Activated CD8-positive, alpha-beta memory T cell treated with anti-CD3 and anti-CD28 coated beads, Interleukin-2, amount 50 U/mL, for 4 hours (primary cell): ENCODE data around the gene GFOD1.
"Not testable (repeated sequence)": the region's sequence is repeated elsewhere in the genome, so short reads cannot be mapped to it uniquely, and the experiment has no call there.

Experiments used
- DNase-seq: peaks from one replicate; pipeline ENCODE4 v3.0.0-alpha.2; 2020

GFOD1 gene

DNA sequence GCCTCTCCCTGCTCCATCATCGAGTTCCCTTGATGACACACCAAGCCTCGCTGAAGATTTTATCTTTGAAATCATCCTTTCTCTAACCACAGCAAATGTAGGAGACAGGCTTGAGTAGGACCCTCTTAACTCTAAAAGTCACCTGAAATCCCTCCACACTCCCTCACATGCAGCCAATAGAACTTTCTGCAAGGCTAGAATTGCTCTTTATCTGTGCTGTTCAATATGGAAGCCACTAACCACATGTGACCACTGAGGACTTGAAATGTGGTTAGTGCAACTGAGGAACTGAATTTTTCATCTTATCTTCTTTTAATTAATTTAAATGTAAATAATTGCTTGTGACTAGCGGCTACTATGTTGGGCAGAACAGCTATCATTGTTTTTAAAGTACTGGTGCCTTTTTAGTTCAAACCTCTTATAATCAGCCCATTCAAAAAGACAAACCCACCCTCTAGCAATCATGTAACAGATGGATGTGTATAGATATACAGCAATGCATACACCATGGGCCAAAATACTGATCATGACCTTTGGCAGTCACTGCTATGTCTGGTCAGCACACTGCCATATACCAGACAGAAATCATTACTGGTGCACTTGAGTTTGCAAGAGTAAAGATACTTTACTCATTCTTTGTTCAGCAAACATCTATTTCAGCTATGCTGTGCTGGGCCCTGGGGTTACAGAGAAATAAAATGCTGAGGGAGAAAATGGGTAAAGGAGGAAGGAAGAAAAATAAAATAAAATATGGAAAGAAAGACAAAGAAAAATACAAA, 50.0 kb downstream of the GFOD1 start:
- no peak for DNase-seq

DNA sequence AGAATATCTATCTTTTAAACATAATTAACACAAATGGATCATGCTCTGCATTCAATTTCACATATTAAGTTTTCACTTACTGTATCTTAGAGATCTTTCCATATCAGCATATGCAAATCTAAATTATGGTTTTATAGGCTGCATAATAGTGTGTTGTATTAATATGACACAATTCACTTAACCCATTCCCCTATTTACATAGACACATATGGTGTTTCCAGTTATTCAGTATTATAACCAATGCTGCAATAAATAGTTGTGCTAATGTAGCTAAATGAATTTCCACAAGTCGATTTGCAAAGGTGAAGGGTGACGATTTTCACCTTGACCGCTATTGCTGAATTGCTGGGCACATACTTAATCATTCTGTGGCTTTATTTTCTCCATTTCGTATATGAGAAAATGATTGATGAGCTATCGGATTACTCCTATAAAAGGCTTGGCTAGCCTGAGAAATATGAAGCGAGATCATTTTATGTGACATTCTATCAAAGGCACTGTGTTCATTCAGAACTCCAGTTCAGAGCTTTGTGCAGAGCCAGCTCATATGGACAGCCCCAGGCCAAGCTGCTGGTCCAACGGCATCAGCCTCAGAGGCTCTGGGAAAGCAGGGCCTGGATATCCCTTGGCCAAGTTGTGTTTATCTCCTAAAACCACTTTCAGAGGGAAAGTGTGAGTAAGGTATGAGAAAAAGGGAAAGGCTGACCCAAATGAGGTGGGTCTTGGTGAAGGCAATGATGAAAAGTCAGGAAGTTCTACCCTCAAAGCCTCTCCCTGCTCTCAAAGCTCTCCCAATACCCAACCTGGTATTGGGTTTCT, 50.8 kb downstream of the GFOD1 start:
- DNase-seq = no peak

DNA sequence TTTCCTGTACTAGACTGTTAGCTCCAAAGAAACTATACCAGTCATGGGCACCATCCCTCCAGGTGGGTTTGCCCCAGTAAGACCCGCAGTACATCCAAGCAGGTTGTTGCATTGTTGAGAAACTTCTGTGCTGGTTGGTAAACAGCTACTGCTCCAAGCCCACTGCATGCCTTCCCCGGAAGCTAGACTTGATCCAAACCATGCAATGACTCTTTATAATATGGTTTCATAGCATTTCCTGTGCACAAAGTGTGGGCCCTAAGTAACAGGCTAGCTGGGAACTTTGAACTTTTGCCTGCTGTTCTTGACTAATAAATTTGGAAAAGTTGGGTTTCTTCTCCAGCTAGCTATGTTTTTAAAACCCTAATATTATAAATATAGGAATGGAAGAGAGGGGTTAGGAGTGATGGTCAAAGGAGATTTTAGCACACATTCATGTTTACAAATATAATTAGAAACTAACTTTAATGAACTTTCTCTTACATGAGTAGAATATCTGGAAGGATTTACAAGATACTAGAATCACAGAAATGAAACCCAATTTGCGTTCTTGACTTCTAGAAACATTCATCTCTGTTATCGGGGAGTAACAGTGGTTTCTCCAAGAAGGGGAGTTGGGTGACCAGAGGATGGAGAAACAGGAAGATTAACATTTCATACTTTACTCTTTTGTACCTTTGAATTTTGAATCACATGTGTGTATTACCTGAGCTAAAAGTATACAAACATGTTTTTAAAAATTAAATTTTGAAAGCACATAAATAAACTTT, 51.7 kb downstream of the GFOD1 start:
- no peak for DNase-seq

DNA sequence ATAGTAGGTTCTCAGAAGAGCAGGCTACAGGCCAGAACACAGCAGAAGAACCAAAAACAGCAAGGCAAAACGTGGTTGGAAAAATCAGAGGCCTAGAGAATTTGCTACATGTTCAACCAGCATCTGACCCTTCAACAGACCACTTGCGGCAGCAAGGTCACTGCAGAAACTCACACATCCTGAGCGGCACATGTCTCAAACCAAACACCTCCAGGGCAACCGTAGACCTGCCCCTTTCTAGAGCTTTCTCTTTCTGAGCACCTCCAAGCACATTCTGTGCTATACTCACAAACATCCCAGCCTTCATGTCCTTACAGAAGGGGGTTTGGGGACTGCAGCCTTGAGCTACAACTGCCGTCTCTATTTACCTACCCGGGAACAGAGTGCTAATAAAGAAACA, 52.6 kb downstream of the GFOD1 start:
- DNase-seq = no peak

DNA sequence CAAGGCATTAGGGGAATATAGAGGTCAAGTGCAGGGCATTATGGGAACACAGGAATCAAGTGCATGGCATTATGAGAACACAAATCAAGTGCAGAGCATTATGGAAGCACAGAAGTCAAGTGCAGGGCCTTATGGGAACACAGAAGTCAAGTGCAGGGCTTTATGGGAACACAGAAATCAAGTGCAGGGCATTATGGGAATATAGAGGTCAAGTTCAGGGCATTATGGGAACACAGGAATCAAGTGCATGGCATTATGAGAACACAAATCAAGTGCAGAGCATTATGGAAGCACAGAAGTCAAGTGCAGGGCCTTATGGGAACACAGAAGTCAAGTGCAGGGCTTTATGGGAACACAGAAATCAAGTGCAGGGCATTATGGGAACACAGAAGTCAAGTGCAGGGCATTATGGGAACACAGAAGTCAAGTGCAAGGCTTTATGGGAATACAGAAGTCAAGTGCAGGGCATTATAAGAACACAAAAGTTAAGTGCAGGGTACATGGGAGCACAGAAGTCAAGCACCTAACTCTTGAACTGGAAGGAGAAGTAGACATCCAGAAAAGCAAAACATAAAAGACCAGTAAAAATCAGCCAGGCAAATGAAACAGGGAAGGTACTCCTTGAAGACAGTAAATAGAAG, 53.1 kb downstream of the GFOD1 start:
- not testable (repeated sequence) for DNase-seq

DNA sequence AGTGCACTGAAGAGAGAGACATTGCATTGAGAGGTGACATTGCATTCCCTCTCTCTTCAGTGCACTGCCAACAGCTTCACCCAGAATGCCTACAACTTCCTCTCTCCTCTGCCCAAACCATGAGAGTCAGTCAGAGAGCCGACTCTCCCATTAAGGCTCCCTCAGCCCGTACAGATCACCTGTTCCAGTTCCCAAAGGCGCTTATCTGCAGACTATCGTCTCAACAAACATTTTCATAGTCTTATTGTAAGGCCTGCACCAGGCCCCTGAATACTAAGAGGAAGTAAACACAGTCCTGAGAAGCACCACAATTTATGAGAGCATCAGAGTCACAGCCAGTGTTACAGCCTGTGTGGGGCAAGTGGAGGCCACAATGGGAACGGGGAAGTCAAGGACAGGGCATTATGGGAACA, 53.7 kb downstream of the GFOD1 start:
- no peak for DNase-seq

DNA sequence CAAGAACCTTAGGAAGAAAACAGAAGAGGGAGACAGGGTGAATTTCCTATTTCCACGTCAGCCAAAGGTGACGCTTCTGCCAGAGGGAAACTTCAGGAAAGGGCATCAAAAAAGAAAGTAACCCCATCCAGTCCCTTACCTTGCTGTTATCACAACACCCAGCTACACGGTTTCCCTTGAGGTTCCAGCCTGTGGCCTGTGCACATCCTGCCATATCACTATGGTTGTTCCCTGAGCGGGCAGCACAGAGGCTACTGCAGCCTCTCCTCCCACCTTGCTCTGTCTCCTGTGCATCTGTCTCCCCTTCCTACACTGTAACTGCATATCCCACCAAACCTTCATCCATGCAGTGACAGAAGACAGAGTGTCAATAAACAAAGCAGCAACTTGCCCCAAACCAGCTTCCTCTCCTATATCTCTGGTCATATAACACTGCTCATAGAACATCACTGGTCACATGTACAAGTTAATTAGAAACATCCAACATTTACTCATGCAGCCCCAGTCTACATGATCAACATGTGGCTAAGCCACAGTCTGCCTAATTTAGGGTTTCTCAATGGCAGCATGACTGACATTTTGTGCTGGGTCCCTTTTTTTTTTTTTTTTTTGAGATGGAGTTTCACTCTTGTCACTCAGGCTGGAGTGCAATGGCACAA, 54.7 kb downstream of the GFOD1 start:
- no peak for DNase-seq

DNA sequence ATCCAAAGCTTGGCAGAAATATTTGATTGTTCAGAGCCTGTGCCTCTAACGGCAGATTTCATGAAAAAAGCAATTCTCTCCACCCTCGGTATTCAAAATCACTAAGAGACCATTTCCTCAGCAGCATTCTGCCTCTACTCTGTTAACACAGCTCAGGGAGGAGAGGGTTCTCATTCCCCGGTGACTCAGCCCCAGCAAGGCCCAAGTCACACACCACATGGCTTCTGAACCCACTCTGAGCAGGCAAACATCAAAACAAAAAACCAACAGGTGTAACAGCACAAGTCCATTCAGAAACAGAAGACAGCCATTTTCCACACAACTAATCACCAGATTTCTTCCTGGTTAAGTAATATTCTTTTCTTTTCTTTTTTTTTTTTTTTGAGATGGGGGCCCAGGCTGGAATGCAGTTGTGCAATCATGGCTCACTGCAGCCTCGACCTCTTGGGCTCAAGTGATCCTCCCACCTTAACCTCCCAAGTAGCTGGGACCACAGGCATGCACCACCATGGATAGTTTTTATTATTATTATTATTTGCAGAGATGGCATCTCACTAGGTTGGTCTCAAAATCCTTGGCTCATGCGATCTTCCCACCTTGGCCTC, 55.4 kb downstream of the GFOD1 start:
- peak; percentile 55 for DNase-seq

DNA sequence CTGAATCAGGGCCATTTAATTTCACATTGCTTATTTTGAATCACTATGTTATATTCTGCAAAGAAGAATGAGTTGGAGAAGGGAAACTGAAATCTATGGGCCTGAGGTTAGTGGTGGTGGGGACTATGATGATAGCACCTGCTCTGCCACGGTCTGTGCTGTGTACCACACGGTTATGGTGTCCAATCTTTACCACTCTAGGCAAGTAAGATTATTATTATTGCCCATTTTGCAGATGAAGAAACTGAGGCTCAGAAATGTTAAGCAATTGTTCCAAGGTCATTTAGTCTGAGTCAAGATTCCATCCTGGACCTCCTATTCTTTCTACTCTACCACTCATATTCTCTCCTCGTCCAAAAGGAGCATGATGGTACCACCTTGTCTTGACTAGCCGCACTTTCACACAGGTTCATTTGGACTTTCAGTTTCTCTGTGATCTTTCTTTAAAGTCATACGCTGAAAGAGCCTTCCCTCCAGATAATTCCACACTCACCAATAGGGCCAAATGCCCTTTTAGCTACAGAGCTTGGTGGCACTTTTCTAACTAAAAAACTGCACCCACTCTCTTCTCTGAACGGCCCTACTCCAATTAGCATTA, 56.2 kb downstream of the GFOD1 start:
- no peak for DNase-seq

DNA sequence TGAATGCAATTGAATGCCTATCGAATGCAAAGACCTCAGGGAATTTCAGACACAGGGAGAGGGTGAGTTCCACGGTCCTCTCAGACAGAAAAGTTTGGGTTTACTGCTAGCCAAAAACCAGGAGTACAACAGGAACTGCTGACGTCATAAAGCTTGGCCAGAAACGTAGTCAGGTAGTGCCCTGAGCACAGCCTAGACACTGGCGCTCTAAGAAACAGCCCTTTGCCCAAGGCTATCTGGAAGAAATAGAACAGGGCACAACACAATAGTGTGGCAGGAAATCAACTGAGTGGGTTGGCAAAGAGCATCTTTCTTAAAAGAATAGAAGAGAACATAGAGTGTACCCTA, 58.0 kb downstream of the GFOD1 start:
- DNase-seq = no peak

DNA sequence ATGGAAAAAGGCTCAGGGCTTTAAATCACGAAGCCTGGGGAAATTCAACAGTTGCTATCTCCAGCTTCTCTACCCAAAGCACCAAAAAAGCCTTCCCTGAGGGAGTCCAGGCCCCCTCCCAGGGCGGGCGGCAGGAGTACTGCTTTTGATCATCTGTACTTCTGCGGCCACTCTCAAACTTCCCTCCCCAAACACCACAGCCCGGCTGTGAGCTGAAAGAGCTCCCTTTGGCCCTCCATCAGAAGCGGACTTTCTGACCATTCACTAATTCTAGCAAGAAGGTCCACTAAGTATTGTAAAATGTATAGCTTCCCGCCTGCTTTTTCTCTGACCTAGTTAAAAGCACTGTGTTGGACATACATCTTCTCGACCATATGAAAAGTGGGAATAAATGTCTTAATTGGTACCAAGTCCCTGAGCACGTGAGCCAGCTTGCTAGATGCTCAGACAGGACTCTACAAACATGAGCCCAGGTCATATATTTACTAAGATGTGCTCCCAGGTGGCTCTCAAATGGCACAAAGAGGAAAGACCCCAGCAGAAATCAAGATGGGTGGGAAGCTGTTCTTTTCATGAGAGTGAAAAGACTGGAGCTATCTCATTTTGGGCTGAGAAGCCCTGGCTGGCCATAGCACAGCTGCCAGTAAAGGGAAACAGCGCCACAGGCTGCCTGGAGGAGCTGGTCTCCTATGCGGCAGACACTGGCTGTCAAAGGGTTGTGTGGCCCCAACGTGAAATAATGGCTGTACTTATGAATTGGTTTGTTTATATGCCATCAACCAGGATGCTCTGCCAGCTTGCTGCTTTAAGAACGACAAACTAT, 58.6 kb downstream of the GFOD1 start:
- no peak for DNase-seq

DNA sequence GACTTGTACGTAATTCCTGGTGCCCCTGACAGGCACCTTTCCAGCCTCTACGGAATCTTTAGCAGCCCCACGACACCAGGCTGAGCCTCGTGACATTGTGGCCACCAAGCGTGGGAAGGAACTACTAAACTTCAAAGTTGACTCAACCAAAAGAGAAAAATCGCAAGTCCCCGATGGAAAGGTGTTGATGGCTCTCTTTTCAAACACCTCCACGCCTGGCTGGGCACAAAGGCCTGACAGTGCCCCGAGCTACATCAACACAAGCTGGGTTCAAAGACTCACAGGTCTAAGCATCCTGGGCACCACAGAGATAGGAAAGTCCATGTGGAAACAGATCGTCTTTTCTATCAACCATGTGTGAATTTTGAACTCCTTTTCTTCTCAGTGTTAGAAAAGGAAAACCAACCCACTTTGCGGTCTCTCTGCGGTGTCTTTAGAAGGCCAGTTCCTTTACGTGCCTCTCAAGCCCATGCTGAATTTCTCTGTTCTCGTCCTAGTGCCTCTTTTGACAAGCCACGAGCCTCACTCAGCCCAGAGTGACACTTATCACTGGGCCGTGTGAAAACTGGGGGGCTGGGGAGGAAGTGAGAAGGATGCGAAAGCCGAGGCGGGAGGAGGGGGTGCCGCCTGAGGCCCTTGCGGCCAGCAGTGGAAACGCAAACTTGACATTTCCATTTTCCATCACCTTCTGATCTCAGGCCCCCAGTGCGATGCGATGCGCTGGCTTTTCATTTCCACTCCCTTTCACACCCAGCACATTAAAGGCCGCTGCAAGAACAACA, 59.4 kb downstream of the GFOD1 start:
- DNase-seq = peak; percentile 77

DNA sequence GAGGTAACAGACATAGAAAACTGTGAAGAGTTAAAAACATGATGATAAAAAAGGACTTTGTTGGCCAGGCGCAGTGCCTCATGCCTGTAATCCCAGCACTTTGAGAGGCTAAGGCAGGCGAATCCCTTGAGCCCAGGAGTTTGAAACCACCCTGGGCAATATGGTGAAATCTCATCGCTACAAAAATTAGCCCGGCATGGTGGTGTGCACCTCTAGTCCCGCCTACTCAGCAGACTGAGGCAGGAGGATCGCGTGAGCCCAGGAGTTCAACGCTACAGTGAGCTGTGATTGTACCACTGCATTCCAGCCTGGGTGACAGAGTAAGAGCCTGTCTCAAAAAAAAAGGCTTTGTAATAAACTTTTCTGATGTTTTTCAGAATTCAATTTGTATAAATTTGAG, 60.1 kb downstream of the GFOD1 start:
- no peak for DNase-seq

DNA sequence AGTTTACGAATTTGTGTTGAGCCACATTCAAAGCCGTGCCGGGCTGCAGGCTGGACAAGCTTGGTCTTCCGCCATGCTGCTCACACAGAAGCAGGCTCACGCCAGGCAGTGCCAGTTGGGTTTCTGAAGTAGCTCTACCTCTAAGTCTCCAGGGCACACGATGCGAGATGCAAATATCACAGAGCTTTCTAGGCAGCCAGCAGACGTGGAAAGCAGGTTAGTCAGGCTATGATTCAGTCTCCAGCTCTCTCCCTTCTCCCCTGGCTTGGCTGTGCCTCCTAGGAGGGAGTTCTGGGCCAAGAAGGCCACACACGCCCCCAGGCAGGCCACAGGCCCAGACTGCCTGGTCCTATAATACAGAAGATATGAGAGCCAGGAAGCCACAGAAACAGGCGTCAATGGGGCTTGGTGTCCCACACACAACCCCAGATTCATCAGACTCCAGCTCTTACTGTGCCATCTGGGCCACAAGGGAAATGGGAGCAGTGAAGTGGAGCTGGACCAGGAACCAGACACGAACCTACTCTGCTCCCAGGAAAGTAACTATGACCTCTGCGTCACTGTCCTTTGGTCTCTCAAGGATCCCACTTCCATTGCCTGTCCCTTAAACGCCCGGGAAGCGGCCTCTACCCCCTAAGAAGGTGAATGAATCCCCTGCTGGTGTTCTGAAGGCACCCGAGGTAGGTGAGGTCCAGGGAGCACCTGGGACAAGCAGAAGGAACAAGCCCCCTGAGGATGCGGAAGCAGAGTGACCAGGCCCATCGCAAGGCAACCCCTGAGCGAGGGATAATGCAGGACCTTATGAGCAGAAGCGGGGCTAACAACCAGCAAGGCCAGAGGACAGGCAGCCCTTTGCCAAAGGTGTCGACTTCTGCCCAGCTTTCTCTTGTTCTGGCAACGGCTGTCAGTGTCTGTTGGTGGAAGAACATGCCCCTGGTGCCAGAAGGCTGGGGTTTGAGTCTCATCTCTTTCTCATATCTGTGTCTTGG, 61.2 kb downstream of the GFOD1 start:
- DNase-seq = no peak

DNA sequence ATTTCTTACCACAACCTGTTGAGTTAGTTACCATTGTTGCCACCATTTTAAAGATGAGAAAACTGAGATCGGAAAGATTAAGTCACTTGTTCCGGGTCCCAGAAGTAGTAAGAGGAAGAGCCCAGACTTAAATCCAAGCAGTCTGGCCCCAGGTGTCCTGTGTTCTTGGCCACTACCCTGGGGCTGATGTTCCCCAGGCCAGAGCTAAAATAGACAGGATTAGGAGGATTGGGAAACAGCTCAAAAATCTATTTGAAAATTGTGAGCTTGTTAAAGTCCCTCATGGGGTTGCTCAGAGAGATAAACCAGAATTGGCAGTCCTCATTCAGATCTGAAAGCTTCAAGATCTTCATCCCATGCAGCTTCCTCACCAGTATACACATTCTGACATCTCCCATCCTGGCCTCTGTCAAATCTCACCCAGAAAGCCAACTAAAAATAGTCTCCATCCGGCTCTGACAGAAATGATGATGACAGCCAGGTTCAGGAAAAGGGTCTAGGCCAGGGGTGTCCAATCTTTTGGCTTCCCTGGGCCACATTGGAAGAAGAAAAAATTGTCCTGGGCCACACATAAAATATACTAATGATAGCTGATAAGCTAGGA, 62.0 kb downstream of the GFOD1 start:
- no peak for DNase-seq

DNA sequence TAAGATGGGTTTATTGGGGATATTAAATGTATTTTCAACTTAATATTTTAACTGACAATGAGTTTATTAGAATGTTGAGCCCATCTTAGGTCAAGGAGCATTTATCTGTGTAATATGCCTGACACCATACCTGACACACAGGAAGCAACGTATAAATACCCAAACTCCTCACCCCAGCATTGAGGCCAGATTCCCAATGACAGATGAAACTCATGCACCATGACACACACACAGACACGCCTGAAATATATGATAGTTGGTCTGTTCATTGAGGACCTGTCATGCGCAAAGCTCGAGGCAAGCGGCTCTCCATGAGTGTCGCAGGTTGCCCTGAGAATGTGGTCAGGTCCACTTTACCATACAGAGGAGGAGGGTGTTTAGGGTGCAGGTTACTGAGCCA, 64.1 kb downstream of the GFOD1 start:
- no peak for DNase-seq

DNA sequence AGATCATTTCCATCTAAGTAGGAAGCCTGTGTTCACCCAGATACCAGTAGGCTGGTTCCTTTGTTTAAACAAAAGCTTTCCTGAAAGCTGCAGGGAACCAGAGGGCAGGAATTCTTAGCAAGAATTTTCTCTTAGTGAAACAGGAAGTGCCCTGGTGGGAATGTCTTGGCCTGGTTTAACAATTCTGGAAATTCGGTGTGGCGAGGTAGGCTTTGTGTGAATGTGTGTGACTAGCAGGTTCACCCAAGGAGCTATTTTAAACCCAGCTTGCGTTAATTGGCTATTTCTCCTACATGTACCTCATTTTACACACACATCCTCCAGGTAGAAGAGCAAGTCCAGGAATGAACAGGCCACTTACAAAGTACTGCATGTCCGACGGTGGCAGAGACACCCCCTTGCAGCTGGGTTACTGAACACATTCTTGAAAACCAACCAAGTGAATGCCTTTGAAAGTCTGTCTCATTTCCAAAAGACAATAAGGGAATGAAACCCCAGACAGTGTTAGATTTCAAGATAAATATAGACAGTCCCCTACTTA, 64.6 kb downstream of the GFOD1 start:
- DNase-seq = no peak
